ENCODE results near the gene PTGDS. TPM values are rescaled to one million over a fixed set of nuclear protein-coding genes. Genes with fewer than 3 reads are reported as not detected.

PTGDS gene
- total RNA-seq, 1 donor from 2014 or later = 0.36 TPM

DNA sequence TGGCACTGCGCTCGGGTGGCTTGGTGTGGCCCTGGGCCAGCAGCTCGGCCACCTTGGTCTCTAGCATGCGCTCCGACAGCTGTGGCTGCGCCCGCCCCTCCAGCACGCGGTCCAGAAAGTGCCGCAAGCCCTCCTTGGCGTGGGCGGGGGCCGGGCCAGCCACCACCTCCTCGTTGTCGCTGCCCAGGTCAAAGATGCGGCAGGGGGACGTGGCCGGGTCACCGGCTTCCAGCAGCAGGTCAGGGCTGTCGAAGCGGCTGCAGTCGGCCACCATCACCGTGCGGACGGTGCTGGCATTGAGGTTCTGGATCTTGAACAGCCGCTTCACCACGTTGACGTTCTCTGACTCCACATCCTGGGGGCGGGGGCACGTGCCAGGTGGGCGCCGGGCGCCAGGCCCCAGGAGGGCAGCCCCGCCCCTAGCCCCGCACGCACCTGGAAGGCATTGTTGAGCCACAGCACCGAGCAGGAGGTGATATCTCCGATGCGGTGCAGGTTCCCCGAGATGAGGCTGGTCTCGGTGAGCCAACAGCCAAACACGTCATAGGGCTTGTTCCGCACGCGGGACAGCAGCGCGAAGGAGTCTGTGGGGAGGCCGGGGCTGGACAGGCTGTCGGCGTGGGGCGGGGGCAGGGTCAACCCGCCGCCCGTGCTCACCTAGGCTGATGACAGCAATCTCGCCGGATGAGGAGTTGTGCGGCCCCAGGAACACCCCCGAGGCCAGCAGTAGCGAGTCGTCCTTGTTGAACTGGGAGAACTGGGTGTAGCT lies 35.0 kb upstream of the PTGDS start:
- H3K9me3 Mint-ChIP-seq = no peaks in the 10 kb centered on the region
- intact Hi-C loops (cut with micrococcal nuclease) = no loop called here
- DNase-seq (ENCODE audit: low spot score) = no peak
- peak overlapping the region; percentile 73 for H3K4me3 Mint-ChIP-seq
- H3K27me3 Mint-ChIP-seq (ENCODE audit: insufficient read depth) = no peaks in the 10 kb centered on the region
- H3K27ac Mint-ChIP-seq = no peak overlapping the region
- H3K36me3 Mint-ChIP-seq (ENCODE audit: low read depth) = peaks cover 23% of the 10 kb centered on the region
- H3K4me1 Mint-ChIP-seq (ENCODE audit: low read depth) = peaks cover 7% of the 10 kb centered on the region

DNA sequence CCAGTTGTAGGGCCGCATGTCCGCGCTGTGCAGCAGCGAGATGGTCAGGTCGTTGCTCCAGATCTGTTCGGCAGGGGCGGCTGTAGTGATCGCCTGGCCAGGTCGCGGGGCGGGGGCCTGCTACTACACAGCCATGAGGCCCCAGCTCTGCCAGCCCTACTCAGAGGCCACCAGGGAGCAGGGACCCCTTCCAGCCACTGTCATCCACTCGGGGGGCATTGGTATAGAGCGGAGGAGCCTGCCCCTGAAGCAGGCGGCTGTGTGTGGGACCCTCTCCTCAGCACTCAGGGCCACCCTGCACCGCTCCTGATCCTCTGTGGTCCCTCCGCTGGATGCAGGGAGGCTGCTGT lies 34.4 kb upstream of the PTGDS start:
- no peaks in the 10 kb centered on the region for H3K27me3 Mint-ChIP-seq (ENCODE audit: insufficient read depth)
- no peak overlapping the region for H3K27ac Mint-ChIP-seq
- DNase-seq (ENCODE audit: low spot score) = no peak
- intact Hi-C loops (cut with micrococcal nuclease) = no loop called here
- H3K36me3 Mint-ChIP-seq (ENCODE audit: low read depth) = peaks cover 19% of the 10 kb centered on the region
- peak overlapping the region; percentile 73 for H3K4me3 Mint-ChIP-seq
- no peaks in the 10 kb centered on the region for H3K9me3 Mint-ChIP-seq
- H3K4me1 Mint-ChIP-seq (ENCODE audit: low read depth) = peaks cover 5% of the 10 kb centered on the region

DNA sequence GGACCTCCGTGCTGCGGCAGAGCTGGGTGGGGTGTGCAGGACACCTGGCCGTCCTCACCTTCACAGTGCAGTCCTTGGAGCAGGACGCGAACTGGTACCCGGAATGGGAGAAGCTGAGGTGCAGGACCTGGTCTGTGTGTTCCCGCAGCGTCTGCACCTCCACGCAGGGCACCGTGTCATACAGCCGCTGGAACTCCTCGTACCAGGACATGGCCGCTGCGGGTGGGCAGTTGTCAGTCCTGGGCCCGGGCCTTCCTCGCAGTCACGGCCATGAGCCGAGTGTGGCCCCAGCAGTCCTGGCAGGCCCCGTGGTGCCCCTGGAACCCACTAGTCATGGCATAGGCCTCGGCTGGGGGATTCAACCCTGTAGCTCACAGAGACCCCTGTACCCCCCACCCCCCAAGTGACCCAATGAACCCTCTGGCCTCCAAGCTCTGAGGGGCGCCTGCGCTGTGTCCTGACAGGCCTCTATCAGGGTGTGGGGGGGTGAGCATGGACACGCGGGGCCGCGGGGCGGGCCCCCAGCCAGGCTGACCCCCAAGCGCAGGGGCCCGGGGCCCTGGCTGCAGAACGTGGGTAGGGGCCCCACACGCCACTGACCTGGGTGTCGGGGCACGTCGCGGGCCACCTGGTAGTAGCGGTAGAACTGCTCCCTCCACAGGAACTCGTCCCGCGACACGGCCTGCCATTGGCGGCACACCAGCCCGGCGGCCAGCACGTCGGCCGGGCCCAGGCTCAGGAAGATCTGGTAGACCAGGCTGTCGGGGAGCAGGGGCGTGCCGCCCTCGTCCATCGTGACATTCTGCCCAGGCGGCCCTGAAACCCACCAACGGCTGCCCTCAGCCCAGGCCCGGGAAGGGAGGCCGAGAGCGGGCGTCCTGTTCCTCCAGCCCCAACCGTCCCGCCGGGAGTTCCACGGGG lies 33.8 kb upstream of the PTGDS start:
- Mint-ChIP-seq H3K27me3 (ENCODE audit: insufficient read depth) (no peaks in the 10 kb centered on the region), H3K4me3 (peak overlapping the region; percentile 83), H3K36me3 (ENCODE audit: low read depth) (peaks cover 18% of the 10 kb centered on the region), H3K27ac (peak overlapping the region; percentile 86), H3K9me3 (no peaks in the 10 kb centered on the region), H3K4me1 (ENCODE audit: low read depth) (peaks cover 5% of the 10 kb centered on the region)
- intact Hi-C loops (cut with micrococcal nuclease) = loop anchor here (1.0 kb wide), 6 partner anchors 35 to 136 kb away; partner anchors contain the start of genes AJM1, PAXX and RABL6
- DNase-seq (ENCODE audit: low spot score) = peak; percentile 36

DNA sequence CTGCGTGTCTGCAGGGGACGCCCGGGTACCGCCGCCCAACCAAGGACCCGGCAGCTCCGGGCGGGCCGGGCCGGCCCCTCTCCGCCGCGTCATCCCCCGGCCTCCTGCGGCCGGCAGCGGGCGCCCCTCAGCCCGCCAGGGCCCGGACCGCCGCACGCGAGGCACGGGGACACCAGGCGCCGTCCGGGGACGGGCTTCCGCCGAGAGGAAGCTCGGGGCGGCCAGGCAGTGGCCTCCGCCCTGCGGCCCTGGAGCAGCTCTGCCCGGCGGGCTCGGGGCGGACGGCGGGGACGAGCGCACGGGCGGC lies 33.1 kb upstream of the PTGDS start:
- Mint-ChIP-seq H3K4me1 (ENCODE audit: low read depth) (peaks cover 5% of the 10 kb centered on the region), H3K27ac (no peak overlapping the region), H3K36me3 (ENCODE audit: low read depth) (peaks cover 14% of the 10 kb centered on the region), H3K4me3 (peak overlapping the region; percentile 83), H3K27me3 (ENCODE audit: insufficient read depth) (no peaks in the 10 kb centered on the region), H3K9me3 (no peaks in the 10 kb centered on the region)
- DNase-seq (ENCODE audit: low spot score) = no peak
- intact Hi-C loops (cut with micrococcal nuclease) = loop anchor here (1.0 kb wide), 6 partner anchors 34 to 137 kb away; partner anchors contain the start of genes AJM1, PAXX and RABL6

DNA sequence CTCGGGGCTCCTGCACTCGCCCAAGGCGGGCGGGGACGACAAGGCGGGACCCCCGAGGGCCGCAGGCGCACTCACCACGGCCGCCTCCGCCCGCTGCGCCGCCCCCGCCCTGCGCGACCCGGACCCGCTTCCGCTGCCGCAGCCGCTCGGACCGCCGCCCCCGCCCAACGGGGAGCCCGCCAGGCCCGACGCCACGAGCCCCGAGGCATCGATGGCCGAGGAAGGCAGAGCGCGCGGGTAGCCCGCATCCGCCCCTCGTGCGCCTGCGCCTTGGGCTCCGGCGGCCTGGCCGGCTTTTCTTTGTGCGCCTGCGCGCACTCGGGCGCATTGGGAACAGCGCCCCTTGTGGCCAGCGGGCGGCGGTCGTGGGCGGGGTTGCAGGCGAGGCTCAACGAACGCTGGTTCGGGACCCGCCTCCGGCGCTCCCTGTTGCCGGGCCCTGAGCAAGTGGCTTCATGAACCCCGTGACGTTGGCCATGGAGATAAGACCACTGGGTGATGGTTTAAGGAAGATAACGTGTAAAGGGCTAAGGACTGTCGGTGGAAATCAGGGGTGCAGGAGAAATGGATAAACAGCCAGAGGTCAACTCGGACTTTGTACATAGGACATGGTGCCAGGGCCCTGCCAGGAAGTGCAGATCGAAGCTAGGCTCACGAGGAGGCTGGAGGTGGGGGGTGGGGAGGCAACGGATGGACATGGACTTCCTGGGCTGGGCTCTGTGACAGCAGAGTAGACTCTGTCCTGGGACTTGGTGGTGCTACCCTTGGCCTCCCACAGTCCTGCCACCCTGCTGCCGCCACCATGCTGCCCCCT lies 32.6 kb upstream of the PTGDS start, which contains the start of the genes C8G and FBXW5:
TSS of gene C8G (plus strand) at position 725 of the 814 bp plus-strand sequence. CDS start at position 803, 78 bp downstream.
TSS of gene FBXW5 (minus strand) at position 220 of the 814 bp plus-strand sequence. CDS start 655 bp downstream, outside the sequence.
- Mint-ChIP-seq H3K4me1 (ENCODE audit: low read depth) (peaks cover 5% of the 10 kb centered on the region), H3K9me3 (no peaks in the 10 kb centered on the region), H3K36me3 (ENCODE audit: low read depth) (peaks cover 10% of the 10 kb centered on the region), H3K27ac (peak within 1 kb of the TSS; percentile 86), H3K27me3 (ENCODE audit: insufficient read depth) (no peaks in the 10 kb centered on the region), H3K4me3 (peak within 1 kb of the TSS; percentile 83)
- intact Hi-C loops (cut with micrococcal nuclease) = loop anchor here (1.0 to 5.0 kb wide), 7 partner anchors 34 to 137 kb away; partner anchors contain the start of genes ABCA2, AJM1, PAXX and RABL6
- DNase-seq (ENCODE audit: low spot score) = peak; percentile 97

DNA sequence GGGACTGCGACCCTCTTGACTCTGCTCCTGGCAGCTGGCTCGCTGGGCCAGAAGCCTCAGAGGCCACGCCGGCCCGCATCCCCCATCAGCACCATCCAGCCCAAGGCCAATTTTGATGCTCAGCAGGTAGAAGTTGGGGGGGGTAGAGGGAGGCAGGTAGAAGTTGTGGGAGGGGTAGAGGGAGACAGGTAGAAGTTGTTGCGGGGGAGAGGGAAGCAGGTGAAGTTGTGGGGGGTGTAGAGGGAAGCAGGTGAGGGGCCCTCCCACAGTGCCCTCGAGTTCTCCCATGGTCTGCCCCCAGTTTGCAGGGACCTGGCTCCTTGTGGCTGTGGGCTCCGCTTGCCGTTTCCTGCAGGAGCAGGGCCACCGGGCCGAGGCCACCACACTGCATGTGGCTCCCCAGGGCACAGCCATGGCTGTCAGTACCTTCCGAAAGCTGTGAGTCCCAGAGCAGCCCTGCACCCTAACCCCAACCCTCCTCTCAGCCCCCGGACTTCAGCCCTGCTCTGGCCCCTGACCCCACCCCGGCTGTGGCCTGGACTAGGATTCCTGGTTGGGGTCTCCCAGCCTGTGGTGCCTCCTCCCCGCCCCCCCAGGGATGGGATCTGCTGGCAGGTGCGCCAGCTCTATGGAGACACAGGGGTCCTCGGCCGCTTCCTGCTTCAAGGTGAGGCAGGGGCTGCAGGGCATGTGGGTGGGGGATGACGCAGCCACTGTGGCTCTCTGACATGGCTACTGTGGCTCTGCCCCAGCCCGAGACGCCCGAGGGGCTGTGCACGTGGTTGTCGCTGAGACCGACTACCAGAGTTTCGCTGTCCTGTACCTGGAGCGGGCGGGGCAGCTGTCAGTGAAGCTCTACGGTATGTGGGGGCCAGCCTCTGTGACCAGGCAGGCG lies 31.7 kb upstream of the PTGDS start:
- Mint-ChIP-seq H3K27ac (no peak overlapping the region), H3K9me3 (no peaks in the 10 kb centered on the region), H3K27me3 (ENCODE audit: insufficient read depth) (no peaks in the 10 kb centered on the region), H3K36me3 (ENCODE audit: low read depth) (peaks cover 10% of the 10 kb centered on the region), H3K4me1 (ENCODE audit: low read depth) (peaks cover 5% of the 10 kb centered on the region), H3K4me3 (peak overlapping the region; percentile 71)
- intact Hi-C loops (cut with micrococcal nuclease) = loop anchor here (5.0 kb wide), 1 partner anchor 82 kb away; the partner anchor contains the start of gene ABCA2
- DNase-seq (ENCODE audit: low spot score) = no peak

DNA sequence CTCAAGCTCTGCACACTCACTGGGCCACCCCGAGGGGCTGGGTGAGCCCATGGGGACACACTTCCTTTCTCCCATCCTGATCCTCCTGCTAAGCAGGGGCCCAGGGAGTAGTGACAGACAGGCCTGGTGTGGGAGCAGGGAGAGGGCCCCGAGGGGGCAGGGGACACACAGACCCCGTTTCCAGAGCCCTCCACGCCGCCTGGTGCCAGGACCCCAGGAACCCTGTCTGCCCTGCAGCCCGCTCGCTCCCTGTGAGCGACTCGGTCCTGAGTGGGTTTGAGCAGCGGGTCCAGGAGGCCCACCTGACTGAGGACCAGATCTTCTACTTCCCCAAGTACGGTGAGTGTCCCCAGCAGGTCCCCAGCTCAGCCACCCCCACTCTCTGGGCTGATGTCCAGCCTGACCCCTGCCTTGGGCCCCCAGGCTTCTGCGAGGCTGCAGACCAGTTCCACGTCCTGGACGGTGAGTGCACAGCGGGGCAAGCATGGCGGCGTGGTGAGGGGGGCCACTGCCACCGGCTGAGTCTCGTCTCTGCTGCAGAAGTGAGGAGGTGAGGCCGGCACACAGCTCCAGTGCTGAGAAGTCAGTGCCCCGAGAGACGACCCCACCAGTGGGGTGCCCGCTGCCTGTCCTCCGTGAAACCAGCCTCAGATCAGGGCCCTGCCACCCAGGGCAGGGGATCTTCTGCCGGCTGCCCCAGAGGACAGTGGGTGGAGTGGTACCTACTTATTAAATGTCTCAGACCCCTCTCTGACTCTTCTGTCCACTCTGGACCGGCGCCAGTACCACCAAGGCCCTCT lies 30.9 kb upstream of the PTGDS start:
- no peak for DNase-seq (ENCODE audit: low spot score)
- Mint-ChIP-seq H3K9me3 (no peaks in the 10 kb centered on the region), H3K36me3 (ENCODE audit: low read depth) (peaks cover 7% of the 10 kb centered on the region), H3K4me3 (no peak overlapping the region), H3K27ac (no peak overlapping the region), H3K4me1 (ENCODE audit: low read depth) (peaks cover 5% of the 10 kb centered on the region), H3K27me3 (ENCODE audit: insufficient read depth) (no peaks in the 10 kb centered on the region)
- intact Hi-C loops (cut with micrococcal nuclease) = loop anchor here (5.0 kb wide), 1 partner anchor 81 kb away; the partner anchor contains the start of gene ABCA2

DNA sequence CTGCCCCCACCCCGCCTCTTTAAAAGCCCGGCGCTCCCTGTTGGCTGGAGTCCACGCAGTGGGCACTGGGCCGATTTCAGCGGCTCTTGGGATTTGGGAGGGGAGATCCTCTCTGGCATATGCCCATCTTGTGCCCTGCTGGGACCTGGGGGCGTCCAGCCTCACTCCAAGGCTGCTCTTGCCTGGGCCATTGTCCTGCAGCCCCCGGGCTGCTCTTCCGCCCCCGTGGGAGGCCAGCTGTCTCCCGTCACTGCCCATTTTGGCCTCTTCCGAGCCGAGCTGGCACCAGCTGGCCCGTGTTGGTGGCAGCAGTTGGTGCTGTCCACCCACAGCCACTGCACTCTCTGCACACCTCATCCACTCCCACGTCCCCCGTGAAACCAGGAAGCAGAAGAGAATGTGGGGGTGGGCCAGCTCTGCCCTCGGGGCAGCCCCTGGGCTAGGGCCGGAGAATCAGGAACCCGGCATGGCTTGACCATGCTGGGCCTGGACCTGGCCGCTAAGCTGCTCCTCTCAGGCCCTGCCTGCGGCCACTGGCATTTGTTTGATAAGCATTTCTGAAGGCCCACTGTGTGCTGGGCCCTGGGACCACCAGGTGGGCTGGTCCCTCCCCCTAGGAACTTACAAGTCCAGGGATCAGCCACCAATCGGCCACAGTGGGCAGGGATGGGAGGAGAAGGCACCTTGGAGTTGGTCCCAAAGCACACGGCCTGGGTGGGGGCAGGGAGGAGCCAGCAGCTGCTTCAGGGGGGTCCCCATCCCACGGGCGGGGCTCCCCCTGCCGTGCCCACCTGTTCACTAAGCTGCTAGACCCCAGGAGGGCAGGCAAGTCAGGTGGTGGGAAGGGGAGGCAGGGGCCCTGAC lies 30.0 kb upstream of the PTGDS start:
- Mint-ChIP-seq H3K27ac (no peak overlapping the region), H3K27me3 (ENCODE audit: insufficient read depth) (no peaks in the 10 kb centered on the region), H3K9me3 (no peaks in the 10 kb centered on the region), H3K4me1 (ENCODE audit: low read depth) (peaks cover 5% of the 10 kb centered on the region), H3K4me3 (no peak overlapping the region), H3K36me3 (ENCODE audit: low read depth) (peaks cover 3% of the 10 kb centered on the region)
- DNase-seq (ENCODE audit: low spot score) = no peak
- intact Hi-C loops (cut with micrococcal nuclease) = loop anchor here (5.0 kb wide), 1 partner anchor 80 kb away; the partner anchor contains the start of gene ABCA2

DNA sequence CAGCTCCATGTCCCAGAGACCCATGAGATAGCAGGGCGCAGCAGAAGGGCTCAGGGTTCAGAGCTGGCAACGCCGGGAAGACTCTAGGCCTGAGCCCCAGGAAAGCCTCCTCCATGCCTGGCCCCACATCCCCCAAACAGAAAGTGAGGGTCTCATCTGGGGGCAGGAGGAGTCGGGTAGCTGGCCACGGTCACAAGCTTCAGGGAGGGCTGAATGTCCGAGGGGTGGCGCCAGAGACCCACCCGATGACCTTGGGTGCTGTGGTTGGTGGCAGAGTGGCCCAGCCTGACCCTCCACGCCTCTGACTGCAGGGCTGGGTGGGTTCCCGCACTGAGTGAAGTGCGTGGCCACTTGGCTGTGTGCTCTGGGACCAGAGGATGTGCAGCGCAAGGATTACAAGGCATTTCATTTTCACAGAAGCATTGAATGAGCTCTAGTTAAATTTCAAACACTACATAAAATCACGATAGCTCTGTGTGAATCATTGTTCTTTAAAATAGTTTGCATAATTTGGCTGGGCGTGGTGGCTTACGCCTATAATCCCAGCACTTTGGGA lies 29.3 kb upstream of the PTGDS start:
- Mint-ChIP-seq H3K4me1 (ENCODE audit: low read depth) (peaks cover 5% of the 10 kb centered on the region), H3K4me3 (peak overlapping the region; percentile 69), H3K27me3 (ENCODE audit: insufficient read depth) (no peaks in the 10 kb centered on the region), H3K27ac (peak overlapping the region; percentile 12), H3K9me3 (no peaks in the 10 kb centered on the region), H3K36me3 (ENCODE audit: low read depth) (no peaks in the 10 kb centered on the region)
- intact Hi-C loops (cut with micrococcal nuclease) = loop anchor here (5.0 kb wide), 1 partner anchor 79 kb away; the partner anchor contains the start of gene ABCA2
- no peak for DNase-seq (ENCODE audit: low spot score)

DNA sequence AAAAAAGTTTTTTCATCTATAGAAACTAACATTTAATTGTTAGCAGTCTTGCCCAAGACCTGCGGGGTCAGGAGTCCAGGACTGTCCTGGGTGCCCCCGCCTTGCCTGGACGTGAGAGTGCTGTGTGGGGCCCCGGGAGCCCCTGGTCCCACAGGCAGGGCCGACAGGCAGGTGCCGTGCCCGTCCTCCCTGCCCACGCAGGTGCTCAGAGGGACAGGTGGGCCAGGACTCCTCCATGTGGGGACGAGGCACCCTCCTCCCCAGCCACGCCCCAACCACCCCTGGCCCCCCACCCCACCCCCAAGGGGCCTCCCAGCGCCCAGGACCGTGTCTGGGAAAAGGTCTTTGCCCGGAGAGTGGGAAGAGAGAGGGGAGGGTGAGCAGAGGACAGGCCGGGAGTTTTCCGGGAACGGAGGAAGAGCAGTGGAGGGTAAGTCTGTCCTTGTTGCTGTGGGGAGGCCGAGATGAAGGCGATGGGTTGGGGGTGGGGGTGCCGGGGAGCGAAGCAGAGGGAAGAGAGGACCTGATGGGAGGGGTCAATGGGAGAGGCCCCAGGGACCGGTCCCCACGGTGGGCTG lies 28.0 kb upstream of the PTGDS start:
- Mint-ChIP-seq H3K4me3 (peak overlapping the region; percentile 82), H3K36me3 (ENCODE audit: low read depth) (no peaks in the 10 kb centered on the region), H3K27me3 (ENCODE audit: insufficient read depth) (no peaks in the 10 kb centered on the region), H3K27ac (peak overlapping the region; percentile 71), H3K9me3 (no peaks in the 10 kb centered on the region), H3K4me1 (ENCODE audit: low read depth) (peaks cover 5% of the 10 kb centered on the region)
- DNase-seq (ENCODE audit: low spot score) = no peak
- intact Hi-C loops (cut with micrococcal nuclease) = loop anchor here (1.0 to 5.0 kb wide), 2 partner anchors 29 to 78 kb away; partner anchors contain the start of gene ABCA2
